Astrocyte of the hippocampus (primary cell): ENCODE results near the gene SQSTM1.
A peak's percentile ranks its signal among the peaks of the same experiment; 100 is the strongest.

ENCODE experiments used
- DNase-seq: peaks from one replicate; pipeline ENCODE4 v3.0.0; 2011; ENCODE audit warnings: low read depth, low spot score

The SQSTM1 gene

GRCh38 chr5:179872828-179873575 is 52.3 kb downstream of the SQSTM1 start:
- DNase-seq = no peak

DNA sequence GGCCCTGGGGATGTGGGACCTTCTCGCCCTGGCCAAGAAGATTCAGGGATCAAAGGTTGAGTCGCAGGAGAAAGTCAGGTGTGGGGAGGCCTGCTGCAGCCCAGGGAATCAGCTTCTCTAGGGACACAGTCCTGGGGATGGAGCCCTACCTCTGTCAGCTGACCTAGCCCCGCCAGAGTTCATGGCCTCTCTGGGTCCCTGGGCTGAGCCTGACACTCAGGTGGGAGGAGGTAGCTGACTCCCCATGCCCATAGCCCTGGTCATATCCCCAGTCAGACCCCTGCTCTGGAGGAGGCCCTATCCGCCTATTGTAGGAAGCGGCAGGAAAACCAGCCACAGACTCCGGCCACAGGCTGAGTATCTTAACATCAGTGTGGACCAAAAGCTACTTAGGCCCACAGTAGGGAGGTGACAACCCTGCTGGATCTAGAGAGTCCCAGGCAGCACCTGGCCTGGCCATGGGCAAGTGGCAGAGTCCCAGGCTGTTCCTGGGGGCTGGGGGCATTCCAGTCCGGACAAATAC is 52.9 kb downstream of the SQSTM1 start:
- DNase-seq = no peak

DNA sequence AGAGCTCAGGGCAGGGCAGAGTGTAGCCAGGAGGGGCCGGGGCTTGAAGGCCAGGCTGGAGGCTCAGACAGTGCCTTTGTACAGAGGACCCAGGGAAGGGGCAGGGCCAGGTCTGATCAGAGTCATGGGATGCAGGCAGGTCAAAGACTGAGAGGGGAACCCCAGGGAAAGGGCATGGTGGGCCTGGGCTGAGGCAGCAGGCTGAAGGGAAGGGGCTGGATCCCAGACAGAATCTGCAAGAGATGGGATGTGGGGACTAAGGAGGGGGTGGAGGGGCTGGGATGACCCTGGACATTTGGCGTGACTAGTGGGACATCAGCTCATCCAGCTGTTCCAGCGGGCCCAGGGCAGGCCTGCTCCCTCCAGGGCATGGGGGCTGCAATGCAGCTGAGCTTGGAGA is 53.4 kb downstream of the SQSTM1 start:
- no peak for DNase-seq

GRCh38 chr5:179874536-179875292 is 54.0 kb downstream of the SQSTM1 start:
- no peak for DNase-seq

- no peak for DNase-seq
Observed at GRCh38 chr5:179875741-179876609, 55.3 kb downstream of the SQSTM1 start.

- DNase-seq = no peak
Observed at GRCh38 chr5:179876610-179876952, 55.9 kb downstream of the SQSTM1 start.

DNA sequence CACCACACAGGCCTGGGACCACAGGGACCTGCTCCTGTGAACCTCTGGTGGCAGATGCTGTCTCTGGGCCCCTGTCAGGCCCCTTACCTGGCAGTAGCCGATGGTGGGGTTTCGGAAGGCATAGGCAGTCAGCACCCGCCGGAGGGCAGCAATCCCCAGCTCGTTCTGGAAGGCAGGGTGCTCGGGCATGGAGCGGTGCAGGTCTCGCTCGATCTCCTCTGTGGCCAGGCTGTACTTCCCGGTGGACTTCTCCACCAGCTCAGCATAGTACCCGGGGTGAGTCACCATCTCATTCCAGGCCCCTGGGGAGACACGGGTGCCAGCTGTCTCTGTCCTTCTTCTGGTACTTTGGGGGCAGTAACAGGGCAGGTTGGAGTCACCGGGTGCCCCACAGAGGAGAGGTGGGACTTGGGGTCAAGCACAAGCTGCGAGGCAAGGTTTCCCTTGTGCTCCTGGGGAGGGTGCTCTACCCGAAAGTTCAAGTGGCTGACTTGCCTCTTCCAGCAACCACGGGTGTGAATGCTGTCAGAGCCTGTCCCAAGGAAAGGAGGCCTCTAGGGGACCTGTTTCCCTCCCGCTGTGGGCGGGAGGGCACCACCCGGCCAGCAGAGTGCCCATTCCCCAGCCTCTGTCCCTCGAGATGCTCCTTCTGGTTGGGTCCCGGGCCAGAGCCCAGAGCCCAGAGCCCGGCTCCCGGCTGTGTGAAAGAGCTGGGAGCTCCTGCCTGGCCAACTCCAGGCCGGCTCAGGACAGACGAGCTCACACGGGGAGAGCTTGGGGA is 57.7 kb downstream of the SQSTM1 start:
- DNase-seq = peak; percentile 30

DNA sequence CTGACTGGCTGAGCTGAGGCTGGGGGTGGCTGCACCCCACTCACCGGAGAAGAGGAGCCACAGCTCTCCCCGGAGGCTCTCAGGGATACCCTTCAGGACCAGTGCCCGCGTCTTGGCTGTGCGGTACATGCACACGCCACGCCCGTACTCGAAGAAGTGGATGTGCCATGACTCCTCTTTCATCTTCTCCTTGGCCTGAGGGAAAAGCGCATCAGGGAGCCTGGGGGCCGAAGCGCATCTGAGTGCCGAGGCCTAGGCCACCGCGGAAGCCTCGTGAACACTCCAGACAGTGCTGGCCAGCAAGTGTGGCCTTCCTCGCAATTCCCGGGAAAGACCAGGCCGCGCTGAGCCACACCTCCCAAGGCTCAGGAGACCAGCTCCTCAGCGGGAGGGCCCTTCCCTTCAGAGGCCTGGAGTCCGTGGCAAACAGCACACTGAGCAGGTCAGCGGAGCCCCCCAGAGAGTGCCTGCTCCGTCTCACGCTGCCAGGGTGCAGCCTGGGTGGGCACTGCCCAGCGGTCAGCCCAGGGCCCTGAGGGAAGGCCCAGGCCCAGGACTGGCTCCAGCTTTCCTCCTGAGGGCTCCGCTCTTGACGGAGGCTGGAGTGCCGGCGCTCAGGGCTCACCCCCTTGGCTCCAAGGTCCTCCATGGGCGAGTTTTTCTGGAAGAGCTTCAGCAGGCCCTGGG is 58.4 kb downstream of the SQSTM1 start:
- no peak for DNase-seq

GRCh38 chr5:179879690-179880010 is 58.9 kb downstream of the SQSTM1 start:
- no peak for DNase-seq

DNA sequence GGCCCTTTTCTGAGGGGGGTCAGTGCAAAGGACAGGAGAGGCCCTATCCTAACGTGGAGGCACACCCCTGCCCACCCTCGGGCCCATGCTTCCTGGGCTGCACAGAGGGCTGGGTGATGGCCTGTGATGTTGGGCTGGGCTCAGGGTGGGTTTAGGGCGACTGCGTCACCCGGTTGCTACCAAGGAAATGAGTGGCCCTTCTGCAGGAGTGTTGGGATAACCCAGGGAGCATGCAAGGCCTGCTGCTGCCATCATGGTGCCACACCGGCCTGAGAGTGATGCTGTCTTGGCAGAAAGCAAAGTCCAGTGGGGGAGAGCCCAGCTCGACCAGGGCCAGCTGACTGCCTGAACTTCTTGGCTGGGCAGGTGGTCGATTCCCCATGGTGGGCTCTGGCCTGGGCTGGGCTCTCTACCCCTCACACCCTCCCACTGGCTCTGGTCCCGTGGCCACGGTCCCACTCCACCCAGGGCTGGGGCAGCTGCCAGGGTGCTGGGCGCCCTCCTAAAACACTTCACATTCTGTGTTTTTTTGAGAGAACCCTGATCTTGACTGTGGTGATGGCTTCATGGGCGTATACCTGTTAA is 59.5 kb downstream of the SQSTM1 start:
- no peak for DNase-seq

DNA sequence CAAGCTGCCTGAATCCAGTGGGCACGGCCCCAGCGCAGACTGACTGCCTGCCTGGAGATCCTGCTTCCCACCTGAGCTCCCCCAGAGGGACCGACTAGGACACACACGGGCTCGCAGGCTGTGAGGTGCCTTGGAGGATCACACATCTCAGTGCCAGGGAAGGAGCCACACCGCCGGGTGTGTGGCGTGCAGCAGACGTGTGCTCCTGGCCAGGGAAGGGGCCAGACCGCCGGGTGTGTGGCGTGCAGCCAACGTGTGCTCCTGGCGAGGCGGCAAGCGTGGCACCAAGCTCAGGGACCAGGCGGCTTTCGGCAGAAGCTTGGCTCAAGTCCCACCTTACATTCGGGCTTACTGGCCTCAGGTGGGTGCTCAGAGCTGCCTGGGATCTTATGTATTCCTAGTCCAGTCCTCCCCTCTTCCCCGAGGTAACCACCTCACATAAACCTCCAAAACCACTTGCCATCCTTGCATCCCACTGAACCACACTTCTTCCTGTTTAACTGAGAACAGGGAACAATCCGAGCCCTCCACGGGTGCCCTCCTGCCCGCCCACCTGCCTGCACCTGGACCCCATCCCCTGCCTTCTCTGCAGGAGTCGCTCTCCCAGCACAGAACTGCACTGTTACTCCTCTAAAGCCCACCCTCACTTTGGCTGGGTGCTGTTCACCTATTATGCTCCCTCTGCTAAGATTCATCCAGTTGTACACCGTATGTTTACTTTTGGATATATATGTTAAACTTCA is 60.3 kb downstream of the SQSTM1 start:
- no peak for DNase-seq

GRCh38 chr5:179882338-179882737 is 61.6 kb downstream of the SQSTM1 start:
- no peak for DNase-seq

DNA sequence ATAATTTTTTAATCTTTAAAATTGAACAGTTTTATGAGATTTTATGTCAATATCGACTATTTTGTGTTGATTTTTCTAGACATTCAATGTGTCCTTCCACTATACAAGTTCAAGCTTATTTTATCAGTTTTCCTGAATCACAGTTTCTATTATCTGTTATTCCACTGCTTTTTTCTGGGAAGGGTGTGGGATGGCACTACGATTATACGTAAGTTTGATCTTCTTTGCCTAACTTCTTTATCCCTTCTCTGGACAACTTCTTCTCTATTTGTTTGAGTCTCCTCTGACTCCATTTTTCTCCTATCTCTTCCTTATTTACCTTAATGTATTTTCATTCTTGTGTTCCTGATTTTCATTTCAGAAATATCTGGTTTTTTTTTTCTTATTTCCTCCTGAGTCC is 62.5 kb downstream of the SQSTM1 start:
- no peak for DNase-seq

DNA sequence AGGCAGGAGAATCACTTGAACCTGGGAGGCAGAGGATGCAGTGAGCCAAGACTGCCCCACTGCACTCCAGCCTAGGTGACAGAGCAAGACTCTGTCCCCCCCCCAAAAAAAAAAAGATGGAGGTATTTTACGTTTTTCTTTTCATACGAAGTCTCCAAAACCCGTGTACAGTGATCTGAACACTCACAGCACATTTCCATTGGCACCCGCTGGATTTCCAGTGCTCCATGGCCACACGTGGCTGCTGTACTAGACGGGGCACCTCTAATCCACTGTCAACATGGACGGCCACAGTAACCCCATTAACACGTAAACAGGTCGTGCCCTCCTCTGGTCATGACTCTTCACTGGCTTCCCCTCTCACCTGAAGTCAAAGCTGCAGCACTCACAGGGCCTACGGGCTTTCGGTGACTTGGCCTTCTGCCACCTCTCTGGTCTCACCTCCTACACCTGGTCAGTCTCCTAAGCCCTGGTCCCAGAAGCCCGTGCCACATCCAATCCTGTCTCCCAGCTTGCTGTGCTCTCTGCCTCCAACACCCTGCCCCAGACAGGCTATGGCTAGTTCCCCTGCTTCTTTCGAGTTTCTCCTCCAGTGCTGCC is 64.9 kb downstream of the SQSTM1 start:
- no peak for DNase-seq

DNA sequence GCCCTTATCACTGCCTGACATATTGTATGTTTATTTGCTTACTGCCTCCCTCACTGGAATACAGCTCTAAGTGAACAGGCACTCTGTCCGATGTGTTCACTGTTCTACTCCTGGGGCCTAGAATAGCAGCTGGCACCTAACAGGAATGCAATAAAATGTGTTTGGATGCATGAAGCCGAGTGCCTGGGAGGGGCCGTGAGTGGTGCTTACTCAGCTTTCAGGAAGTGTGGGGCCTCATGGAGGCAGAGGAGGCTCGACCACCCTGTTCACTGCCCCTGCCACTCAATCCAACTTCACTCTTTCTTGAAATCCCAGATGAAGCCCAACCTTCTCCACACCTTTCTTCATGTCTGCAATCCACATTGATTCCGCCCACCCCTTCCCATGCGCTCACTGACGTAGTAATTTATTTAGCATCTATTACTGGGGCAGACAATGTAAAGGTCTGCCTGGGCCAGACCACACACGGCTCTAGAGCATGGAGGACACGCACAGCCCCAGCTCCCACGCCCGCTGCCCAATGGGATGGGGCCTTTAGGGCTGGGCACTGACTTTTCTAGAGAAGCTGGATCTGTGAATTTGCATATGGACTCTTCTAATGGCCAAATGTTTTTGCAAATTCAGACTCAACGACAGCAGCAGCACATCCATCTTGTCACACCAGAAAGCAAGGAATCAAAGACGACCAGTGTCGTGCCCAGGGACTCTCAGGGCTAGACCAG is 65.6 kb downstream of the SQSTM1 start:
- DNase-seq = no peak

- no peak for DNase-seq
Observed at GRCh38 chr5:179887095-179887494, 66.4 kb downstream of the SQSTM1 start.
